Endothelial cell of hepatic sinusoid (primary cell): Measurements from ENCODE around the gene MRPL4.
"Not testable (repeated sequence)": the region's sequence is repeated elsewhere in the genome, so short reads cannot be mapped to it uniquely, and the experiment has no call there.

Experiments used
- in situ Hi-C: cut with HindIII; loops from 2 replicates; pipeline ENCODE4 v1.10.0; 2017; ENCODE audit warnings: low sequenced_read_pairs

MRPL4 gene

DNA sequence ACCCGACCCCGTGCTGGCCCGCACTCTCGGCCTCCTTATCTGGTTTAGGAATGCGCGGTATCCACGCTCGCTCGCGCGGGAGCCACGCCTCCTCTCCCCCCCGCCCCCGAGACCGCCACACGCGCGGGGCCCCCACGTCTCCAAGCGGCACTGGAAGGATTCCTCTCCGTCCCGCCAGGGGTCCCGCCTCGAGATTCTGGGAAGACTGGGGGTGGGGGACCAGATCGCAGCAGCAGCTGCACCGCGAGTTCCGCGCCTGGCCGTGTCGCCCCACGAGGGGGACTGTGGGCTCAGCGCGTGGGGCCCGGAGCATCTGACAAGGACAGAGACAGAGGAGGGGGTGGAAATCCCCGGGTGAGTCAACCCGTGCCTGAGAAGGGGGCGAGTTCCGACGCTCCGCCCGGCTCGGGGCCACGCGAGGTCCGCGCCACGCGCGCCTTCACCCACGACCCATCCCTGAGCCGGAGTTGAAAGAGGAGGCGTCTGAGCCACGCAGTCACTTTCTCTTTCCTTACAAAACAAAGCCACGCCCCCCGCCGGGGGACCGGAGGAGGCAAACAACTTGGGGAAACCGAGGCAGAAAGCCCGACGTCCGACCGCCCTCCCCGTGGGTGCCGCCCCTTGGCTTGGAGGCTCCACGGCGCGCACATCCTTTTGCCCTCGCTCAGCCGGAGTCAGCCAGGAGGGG is 21.7 kb upstream of the MRPL4 start:
- in situ Hi-C loops: no loop called here

DNA sequence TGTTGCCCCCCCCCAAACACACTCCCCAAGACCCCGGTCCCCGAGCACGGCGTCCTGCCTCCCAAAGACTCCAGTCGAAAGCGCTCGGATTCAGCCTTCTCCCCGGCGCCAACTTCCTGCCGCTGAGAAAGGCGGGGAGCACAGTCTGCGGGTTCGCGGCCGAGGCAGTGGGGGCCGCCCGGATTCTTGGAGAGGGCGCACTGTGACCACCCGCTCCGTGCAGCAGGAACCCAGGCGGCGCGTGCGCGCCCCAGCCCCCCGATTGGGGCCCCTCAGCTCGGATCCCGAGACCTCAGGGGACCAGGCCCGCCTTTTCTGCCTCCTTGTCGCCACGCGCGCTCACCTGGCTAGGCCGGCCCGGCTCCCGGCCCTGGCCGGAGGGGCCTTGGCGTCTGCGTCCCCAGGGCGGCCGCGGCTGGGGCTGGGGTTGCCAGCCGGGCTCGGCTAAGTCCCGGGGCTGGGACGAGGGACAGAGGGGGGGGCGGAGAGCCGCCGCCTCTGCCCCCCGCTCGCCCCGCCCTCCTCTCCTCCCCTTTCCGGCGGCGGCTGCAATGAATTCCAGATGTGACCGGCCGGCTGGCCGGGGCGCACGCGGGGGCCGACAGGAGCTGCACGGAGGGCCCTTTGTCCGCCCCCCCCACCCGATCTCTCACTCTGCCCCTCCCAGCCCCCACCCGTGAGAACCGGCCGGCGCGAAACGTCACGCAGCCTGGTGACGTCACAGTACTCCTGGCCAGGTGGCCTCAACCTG is 21.0 kb upstream of the MRPL4 start, which contains the start of gene S1PR2:
Gene S1PR2 (minus strand): TSS at position 471 of the 751 bp plus-strand sequence. CDS start 6,426 bp downstream, outside the sequence.
- in situ Hi-C loops: no loop called here

DNA sequence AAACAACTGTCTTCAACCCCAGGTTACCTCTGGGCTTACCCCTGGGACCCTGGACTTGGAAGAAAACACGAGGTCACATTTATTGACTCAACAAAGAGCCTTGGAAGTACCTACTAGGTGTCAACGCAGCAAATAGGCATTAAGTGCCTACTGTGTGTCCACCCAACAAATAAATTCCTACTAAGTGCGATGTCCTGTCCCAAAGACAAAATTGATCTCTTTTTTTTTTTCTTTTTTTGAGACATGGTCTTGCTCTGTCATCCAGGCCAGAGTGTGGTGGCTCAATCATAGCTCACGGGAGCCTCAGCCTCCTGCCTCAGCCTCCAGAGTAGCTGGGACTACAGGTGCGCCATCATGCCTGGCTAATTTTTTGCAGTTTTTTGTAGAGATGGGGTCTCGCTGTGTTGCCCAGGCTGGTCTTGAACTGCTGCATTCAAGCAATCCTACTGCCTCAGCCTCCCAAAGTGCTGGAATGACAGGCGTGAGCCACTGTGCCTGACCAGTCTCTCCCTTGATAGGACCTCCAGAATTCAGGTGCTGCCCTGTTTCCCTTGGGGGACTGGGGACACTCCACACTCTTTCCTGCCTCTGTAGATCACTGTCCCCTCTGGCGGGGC is 20.3 kb upstream of the MRPL4 start:
- in situ Hi-C loops: no loop called here

DNA sequence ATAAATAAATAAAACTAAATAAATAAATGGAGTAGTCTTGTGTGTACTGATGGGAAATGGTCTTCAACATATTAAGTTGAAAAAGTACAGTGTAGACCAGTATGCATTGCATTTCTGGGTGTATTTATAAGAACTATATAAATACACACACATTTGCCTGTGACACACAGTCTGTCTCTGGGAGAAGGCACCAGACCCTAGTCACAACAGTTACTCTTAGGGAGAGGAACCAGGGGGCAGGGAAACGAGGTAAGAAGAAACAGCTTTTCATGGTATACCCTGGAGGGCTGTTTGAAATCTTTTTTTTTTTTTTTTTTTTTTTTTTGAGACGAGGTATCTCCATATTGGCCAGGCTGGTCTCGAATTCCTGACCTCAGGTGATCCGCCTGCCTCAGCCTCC is 18.1 kb upstream of the MRPL4 start:
- in situ Hi-C loops: no loop called here

DNA sequence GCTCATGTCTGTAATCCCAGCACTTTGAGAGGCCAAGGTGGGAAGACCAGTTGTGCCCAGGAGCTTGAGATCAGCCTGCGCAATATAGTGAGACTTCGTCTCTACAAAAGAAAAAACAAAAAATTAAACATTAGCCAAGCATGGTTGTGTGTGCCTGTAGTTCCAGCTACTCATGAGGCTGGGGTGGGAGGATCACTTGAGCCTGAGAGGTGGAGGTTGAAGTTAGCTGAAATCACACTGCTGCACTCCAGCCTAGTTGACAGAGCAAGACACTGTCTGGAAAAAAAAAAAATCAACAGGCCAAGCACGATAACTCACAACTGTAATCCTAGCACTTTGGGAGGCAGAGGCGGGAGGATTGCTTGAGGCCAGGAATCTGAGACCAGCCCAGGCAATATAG is 17.0 kb upstream of the MRPL4 start:
- in situ Hi-C loops: no loop called here

DNA sequence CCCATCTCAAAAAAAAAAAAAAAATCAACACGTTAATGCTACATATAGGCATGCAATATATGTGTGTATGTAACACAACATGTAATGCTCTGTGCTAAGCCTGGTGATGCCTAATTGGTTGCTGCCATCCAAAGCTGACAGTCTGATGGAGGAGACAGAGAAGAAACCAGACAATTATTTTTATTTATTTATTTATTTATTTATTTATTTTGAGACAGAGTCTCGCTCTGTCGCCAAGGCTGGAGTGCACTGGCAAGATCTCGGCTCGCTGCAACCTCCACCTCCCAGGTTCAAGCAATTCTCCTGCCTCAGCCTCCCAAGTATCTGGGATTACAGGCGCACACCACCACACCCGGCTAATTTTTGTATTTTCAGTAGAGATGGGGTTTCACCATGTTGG is 16.6 kb upstream of the MRPL4 start:
- in situ Hi-C loops: not testable (repeated sequence)

DNA sequence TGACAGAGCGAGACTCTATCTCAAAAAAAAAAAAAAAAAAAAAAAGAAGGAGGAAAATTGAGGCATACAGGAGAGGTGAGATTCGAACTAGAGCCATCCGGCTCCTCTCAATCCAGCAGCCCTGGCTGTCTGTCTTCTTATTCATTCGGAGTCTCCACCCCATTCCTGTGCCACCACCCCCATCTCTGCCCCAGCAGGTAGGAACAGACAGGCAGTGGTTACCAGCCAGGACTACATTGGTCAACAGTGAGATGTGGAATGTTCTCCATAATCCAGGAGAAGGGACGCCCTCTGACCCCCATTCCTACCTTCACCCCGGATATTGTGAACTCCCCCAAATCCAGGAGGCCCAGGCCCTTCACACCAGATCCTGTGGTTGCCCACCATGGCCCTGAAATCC is 14.3 kb upstream of the MRPL4 start:
- in situ Hi-C loops: no loop called here

DNA sequence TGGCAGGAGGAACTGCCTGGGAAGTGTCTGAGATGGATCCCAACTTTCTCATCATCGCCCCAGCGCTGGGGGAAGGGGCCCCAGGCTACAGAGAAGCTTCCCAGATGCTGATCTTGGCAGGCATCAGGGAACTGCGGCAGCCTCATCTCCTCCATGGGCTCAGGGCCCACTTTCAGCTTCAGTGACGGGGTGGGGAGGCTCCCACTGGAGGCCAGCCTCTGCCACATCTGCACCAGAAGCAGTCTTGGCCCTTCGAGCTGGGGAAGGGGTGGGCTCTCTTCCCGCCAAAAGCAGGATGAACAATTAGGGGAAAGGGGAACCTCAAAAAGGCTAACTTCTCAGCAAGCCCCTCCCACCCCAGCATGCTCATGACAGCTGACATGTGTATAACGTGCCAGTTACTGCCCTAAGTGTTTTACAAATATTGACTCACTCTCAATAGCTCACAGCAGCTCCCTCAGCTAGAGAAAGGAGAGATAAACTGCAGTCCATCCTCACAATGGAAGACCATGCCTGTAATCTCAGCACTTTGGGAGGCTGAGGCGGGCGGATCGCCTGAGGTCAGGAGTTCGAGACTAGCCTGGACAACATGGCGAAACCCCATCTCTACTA is 13.7 kb upstream of the MRPL4 start:
- in situ Hi-C loops: no loop called here

DNA sequence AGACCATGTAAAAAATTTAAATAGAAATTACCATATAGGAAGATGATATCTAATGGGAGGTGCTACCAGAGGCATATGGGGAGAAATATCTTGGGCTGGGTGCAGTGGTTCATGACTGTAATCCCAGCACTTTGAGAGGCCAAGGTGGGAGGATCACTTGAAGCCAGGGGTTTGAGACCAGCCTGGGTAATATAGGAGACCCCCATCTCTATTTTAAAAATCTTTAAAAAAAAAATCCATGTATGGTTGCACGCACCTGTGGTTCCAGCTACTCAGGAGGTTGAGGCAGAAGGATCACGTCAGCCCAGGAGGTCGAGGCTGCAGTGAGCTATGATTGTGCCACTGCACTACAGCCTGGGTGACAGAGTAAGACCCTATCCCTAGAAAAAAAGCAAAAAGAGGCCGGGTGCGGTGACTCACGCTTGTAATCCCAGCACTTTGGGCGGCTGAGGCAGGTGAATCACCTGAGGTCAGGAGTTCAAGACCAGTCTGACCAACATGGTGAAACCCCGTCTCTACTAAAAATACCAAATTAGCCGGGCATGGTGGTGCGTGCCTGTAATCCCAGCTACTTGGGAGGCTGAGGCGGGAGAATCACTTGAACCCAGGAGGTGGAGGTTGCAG is 10.1 kb upstream of the MRPL4 start:
- in situ Hi-C loops: not testable (repeated sequence)

DNA sequence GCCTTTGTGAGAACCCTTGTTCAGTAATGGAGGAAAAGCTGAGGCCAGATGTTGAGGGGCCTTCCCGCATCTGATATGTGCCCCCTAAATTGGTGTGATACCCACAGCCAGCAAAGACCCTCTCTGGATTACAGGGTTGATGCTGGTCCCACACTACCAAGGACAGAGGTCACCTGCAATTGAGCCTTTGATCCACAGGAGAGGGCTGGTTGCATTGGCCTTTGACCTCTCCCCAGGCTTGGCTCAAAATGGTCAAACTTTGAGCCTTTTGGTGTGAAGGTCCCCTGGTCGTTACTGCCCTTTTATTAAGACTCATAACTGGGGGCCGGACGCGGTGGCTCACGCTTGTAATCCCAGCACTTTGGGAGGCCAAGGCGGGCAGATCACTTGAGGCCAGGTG is 8.4 kb upstream of the MRPL4 start:
- in situ Hi-C loops: no loop called here

DNA sequence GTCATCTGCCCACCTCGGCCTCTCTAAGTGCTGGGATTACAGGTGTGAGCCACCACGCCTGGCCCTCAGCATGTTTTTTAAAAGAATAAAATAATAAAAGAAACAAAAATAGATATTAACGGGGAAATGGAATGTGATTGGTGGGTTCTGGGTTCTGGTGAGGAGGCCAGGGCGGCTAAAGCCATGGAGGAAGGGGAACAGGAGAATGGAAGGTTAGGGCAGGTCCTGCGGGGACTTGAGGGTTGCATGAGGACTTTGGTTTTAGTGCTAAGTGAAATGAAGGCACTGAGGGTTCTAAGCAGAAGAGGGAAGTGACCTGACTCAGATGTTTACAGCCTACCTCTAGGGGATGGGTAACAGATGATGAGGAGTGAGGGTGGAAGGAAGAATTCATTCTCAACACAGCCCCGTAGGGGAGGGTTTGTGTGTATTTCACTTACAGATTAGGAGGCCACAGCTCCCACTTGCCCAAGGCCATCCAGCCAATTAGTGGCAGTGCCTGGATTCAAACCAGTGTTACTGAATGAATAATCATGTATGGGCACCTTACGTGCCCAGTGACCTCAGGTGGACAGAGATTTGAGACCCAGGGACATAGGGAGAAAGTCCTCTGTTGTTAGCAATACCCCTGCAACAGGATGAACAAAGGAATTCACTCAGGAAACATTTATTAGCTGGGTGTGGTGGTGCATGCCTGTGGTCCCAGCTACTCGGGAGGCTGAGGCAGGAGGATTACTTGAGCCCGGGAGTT is 6.7 kb upstream of the MRPL4 start:
- in situ Hi-C loops: no loop called here

DNA sequence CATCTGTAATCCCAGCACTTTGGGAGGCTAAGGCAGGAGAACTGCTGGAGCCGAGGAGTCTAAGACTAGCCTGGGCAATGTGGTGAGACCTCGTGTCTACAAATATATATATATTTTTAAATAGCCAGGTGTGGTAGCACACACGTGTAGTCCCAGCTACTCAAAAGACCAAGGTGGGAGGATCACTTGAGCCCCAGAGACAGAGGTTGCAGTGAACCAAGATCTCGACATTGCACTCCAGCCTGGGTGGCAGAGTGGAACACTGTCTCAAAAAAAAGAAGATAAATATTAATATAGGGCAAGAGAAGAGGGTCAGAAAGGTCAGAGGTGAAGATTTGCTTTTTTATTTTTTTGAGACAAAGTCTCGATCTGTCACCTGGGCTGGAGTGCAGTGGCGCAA is 5.5 kb upstream of the MRPL4 start:
- in situ Hi-C loops: no loop called here

DNA sequence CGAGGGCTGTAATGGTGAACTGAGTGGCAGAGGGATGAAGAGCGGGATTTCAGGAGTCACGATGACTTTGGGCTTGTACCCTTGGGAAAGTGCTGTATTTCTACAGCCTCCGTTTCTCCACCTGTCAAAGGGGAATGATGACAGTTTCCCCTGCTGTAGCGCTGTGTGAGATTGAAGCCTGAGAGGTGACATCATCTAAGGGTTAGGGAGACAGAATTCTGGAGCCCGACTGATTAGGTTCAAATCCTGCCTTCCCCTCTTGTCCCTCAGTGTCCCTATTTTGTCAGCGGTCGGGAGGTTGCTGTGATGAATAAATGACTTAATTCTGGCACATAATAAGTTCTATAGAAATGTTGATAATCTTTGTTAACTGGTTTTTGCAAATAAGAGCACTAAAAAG is 693 bp downstream of the MRPL4 start:
- in situ Hi-C loops: no loop called here

DNA sequence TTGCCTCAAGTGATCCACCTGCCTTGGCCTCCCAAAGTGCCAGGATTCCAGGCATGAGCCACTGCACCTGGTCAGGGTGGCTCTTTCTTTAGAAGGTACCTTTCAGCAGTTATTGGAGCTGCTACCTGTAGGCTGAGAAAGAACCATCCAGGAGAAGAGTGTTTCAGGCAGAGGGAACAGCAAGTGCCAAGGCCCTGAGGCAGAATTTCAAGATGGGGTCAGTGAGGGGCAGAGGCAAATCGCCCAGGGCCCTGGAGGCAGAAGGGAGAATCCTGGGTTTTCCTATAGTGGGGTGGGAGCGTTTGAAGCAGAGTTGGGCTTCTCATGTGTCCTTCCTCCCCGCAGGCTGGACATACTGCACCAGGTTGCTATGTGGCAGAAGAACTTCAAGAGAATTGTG is 2.2 kb downstream of the MRPL4 start:
- in situ Hi-C loops: no loop called here

DNA sequence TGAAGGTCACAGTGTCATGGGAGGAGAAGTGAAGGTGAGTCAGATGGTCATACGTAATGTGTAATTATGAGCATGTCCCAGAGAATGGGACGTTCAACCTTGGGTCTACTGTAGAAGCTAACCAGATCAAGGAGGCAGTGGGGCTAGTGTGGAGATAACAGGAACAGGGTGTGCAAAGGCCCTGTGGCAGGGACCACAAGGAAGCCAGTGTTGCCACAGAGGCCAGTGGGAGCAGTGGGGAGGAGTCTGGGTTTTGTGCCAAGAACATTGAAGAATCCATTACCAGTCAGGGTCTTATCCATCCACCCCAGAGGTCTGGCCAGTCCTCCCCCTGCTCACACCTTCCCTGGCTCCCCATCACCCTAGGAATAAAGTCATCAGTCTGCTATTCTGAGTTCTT is 3.3 kb downstream of the MRPL4 start:
- in situ Hi-C loops: no loop called here

DNA sequence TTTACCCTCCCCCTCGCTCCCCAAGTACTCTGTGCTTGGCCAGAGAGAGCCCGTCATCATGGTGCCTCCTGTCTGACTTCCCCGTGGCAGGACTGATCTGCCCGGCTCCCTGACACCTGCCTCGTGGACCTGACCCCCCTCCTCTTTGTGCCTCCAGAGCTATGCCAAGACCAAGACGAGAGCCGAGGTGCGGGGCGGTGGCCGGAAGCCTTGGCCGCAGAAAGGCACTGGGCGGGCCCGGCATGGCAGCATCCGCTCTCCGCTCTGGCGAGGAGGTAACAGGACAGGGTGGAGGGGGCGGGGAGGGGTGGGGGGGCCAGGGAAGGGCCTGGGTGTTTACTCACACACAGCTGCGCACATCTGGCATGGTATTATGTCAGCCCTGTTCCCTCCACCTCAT is 4.5 kb downstream of the MRPL4 start:
- in situ Hi-C loops: no loop called here

DNA sequence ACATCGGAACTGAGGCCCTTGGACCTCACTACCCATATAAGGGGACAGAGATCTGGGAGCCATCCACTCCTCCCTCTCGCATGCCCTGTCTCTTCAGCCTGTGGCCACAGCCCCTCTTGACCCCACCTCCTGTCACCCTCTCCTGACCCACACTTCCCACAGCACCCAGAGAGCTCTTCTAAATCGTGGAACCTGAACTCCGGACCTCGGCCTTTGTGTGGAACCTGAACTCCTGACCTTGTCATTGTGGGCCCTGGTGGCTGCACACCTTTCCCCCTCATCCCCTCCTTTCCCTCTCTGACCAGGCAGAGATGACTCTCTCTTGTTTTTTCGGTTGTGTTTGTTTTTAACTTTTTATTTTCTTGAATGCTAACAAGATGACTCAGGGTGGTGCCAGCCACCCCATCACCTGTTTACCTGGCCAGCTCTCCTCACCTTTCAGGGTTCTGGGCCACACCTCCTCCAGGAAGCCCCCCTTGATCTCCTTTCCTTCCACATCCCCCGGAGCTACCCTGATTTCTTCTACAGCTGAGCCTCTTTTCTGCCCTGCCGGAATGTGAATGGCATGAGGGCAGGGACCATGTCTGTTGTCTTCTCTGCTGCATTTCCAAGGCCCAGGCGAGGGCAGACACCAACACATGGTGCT is 5.1 kb downstream of the MRPL4 start:
- in situ Hi-C loops: no loop called here

DNA sequence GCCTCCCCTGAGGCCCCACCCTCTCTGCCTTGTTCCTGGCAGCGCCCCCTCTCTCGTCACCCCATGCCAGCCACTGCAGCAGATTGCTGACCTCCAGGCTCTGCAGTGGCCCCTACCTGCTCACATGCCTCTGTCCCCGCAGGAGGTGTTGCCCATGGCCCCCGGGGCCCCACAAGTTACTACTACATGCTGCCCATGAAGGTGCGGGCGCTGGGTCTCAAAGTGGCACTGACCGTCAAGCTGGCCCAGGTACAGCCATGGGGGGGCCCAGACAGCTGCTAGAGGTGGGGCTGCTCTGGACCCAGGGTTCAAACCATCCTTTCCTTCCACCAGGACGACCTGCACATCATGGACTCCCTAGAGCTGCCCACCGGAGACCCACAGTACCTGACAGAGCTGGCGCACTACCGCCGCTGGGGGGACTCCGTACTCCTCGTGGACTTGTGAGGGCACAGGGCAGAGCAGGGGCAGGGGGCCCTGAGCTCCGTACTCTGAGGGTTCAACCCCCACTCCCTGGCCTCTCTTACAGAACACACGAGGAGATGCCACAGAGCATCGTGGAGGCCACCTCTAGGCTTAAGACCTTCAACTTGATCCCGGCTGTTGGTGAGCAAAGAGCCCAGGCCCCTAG is 6.2 kb downstream of the MRPL4 start:
- in situ Hi-C loops: no loop called here

DNA sequence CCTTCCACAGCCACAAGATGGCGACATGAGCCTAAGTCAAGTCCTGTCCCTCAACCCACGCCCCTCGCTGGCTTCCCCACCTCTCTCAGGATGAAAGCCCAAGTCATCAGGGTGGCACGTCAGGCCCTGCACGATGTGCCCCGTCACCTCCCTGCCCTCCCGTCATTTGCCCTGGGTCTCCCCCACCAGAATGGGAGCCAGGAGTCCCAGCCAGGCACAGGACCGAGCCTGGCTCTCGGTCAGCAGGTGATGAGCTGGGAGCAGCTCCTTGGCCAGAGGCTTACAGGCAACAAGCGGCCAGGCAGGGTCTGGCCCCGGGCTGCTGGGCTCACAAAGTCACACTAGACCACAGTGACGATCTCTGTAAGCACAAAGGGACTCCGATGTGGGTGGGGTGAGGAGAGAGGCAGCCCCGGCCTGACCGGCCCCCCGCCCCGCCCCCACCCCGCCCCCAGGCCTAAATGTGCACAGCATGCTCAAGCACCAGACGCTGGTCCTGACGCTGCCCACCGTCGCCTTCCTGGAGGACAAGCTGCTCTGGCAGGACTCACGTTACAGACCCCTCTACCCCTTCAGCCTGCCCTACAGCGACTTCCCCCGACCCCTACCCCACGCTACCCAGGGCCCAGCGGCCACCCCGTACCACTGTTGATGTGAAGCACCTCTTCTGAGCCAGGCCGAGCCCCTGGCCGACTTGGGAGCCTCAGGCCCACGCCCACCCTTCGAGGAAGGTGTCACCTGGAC is 7.3 kb downstream of the MRPL4 start:
- in situ Hi-C loops: no loop called here
